Urothelium cell line (cell line): ENCODE data around the gene BET1.

Source experiments
- DNase-seq: peaks from one replicate; pipeline ENCODE4 v3.0.0; 2011; ENCODE audit warnings: low spot score, mixed read lengths
- FAIRE-seq: peaks from 2 replicates; lab custom pipeline; 2011; peaks lifted over from hg19 to GRCh38; lab: Jason Lieb, UNC

Gene BET1

DNA sequence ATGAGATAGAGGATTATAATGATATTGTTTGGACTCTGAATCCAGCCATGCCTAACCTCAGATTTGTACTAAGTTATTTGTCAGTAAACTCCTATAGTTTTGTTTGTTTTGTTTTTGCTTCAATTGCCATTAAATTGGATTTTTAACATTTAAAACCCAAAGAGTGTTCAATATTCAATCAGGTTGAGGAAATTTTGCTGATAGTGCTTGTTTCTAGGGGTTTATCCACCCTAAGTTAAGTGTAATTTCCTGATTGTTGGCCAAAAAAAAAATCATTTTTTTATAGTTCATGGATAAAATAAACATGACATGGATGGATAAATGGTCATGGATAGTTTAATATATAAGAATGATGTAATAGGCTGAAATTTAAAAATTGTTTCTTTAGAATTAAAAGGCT is 11.4 kb upstream of the BET1 start:
- DNase-seq (no peak), FAIRE-seq (no peak)

GRCh38 chr7:94012746-94013145 is 8.6 kb upstream of the BET1 start:
- FAIRE-seq, result no peak
- DNase-seq, result no peak

GRCh38 chr7:94011714-94012353 is 7.7 kb upstream of the BET1 start:
- no peak for DNase-seq
- no peak for FAIRE-seq

DNA sequence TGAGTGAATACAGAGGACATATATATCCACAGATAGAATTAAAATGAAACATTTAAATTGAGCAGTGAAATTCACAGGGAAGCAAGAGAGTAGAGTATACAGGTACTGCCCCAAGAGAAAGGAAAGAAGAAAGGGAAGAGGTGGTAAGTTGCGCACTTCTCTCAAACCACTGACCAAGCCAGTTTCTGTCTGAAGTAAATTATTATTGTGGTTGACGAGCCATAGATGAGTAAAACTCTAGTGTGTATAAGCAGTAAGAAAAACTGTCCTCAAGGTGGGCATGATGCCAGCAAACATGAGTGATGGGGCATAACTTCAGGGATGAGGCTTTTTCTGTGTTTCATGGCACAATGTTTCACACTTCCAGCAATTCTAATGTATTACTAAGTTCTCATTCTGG is 4.4 kb upstream of the BET1 start:
- DNase-seq (no peak), FAIRE-seq (peak; percentile 20)

DNA sequence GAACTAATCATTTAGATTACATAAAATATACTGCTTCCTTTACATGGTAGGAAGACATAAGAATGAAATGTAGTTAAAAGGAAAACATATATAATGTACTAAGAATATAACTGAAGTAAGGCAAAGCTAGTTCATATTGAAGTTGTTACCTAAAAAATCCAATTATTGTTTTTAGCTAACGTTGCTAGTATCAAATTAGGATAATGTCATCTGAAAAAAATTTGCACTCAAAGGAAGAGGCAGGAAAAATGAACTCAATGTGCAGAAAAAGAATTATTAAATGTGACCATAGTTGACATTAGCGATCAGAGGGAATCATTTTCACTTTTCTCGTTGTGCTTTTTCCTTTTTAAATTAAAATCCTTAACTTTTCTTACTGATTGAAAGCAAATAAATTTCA is 1.6 kb upstream of the BET1 start:
- FAIRE-seq, result no peak
- no peak for DNase-seq

DNA sequence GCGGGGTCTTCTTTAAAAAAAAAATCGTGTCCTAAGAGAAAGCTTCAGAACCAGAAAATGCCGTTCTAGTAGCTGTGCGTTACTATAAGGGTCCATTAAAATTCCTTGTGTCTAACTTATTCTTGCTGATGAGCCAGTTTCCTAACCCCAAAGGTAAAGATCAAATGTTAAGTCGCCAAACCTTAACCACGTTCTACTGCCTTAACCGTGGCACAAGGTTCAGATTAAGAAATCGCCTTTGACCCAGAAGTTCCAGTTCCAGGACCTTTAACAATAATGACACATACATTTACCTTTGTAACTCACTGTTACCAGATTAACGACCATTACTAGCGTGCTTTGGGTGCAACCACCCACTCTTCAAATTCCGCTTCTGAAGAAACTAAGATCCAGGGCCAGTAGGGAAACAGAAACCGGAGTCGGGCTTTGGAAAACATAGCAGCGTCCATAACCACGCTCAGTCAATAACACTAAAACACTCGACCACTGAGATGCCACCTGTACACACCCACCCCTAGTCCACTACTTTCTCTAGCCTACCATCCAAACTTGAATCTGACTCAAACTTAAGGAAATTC is 620 bp downstream of the BET1 start:
- FAIRE-seq, result no peak
- DNase-seq, result peak; percentile 38

DNA sequence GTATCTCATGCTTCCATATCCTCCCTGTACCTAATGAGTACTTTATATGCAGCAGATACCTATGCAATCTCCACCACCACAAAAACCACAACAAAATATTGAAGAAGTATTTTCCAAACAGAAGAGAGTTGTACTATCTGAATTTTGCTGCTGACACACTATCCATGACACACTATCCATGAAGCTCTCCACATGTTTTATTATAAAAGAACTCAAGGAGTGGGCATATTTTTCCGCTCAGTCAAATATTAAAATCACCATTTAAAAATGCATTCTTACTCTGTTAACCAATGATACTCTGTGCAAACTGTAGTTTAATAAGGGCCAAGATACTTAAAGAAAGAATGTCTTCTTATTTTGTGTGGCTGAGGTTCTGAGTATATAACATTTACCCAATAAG is 2.8 kb downstream of the BET1 start:
- FAIRE-seq (no peak), DNase-seq (no peak)

DNA sequence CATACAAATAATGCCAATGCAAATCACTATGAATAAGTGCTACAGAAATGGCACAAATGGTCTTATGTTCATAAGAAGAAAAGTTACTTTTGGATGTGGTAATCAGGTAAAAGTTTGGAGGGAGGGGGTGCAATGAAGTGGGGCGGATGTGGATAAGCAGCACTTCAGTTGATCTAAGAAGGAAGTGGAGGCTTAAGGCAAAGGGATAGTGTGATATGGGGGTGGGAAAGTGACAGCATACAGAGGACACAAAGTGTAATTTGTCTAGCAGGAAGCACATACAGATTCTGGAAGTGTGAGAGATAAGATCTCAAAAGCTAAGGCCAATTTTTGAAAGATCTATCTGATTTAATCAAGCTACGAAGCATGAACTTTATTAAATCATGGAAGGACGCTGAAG is 6.3 kb downstream of the BET1 start:
- DNase-seq, result no peak
- FAIRE-seq, result no peak

- DNase-seq, result no peak
- peak; percentile 94 for FAIRE-seq
Observed at GRCh38 chr7:93992421-93993110, 11.6 kb downstream of the BET1 start.

DNA sequence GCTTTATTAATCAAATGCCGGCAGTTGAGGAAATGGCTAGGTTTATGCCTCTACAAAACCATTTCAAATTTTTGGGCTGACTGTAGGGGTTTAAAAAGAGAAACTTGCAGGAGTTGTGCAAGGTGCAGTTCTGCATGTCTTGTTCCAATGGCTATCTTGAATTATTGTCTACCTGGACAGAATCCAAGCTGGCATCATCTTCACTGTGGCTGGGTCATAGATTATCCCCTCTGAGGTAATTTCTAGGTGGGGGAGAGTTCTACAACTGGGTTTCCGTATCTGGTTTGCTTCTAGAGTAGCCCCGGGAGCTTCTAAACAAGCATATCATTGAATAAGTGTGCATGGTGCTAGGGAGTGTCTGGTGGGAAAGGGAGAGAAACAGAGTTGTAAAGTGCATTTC is 16.9 kb downstream of the BET1 start:
- DNase-seq, result no peak
- FAIRE-seq, result no peak

DNA sequence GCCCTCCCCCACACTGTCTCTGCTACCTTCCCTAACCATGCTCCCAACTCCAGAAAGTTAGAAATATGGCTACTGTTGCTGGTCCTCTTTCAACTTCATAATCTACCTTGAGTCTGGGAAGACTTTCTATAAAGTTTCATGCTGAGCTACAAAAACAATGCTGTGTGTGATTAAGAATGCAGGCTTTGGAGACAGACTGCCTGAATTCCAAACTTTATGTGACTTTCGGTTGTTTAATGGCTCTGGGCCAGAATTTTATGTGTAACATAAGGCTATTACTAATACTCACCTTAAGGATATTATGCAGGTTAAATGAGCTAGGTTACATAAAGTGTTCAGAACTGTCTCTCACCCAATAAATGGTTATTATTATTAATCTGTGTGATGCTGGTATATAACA is 19.1 kb downstream of the BET1 start:
- FAIRE-seq (no peak), DNase-seq (no peak)

- no peak for FAIRE-seq
- no peak for DNase-seq
Observed at GRCh38 chr7:93984024-93984423, 20.1 kb downstream of the BET1 start.

GRCh38 chr7:93981480-93981874 is 22.7 kb downstream of the BET1 start:
- DNase-seq, result no peak

GRCh38 chr7:93980744-93981479 is 23.2 kb downstream of the BET1 start:
- DNase-seq, result no peak
- no peak for FAIRE-seq

More at GRCh38 chr7:93981480-93981874, 22.7 kb downstream of the BET1 start:
- FAIRE-seq, result no peak

GRCh38 chr7:93977211-93977950 is 26.8 kb downstream of the BET1 start:
- DNase-seq, result no peak
- FAIRE-seq, result no peak

GRCh38 chr7:93973134-93973533 is 31.0 kb downstream of the BET1 start:
- DNase-seq (no peak), FAIRE-seq (no peak)

DNA sequence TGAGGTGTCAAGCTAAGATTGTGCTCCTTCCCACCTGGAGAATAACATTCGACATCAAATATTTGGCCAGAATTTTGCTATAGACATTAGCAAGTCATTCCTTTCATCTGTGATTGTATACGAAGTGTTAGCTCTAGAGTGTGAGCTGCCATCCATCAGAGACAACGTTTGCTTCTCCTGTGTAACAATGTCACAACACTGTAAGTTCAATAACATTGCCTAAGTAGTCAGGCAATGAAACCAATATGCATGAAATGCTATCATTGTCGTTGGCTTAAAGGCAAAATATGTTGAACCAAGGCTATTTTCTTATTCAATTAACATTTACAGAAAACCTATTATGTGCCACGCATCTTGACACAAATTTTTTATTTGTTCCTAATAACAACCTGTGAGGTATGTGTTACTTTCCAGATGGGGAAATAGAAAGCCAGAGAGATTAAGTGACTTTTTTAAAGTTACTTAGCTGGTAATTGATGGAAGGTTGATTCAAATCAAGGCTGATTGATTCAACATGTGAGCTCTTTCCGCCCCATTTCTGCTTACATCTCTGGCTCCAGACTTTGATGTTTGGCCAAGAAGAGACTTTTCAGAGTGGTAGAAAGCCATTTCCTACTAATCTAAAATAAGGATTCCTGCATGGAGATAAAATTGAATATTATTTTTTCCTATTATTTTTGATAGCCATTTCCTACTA is 32.0 kb downstream of the BET1 start:
- FAIRE-seq (peak; percentile 40), DNase-seq (no peak)

- DNase-seq, result no peak
- FAIRE-seq, result no peak
Observed at GRCh38 chr7:93968911-93969620, 35.1 kb downstream of the BET1 start.

GRCh38 chr7:93964813-93965212 is 39.3 kb downstream of the BET1 start:
- FAIRE-seq (no peak), DNase-seq (no peak)

DNA sequence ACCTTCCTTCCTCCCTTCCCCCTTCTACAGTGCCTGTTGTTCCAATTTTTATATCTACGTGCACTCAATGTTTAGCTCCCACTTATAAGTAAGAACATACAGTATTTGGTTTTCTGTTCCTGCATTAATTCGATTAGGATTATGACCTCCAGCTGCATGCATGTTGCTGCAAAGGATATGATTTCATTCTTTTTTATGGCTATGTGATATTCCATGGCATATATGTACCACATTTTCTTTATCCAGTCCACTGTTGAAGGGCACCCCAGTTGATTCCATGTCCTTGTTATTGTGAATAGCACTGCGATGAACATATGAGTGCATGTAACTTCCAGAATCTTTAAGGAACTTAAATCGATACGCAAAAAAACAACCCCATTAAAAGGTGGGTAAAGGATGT is 39.9 kb downstream of the BET1 start:
- no peak for FAIRE-seq

More for the DNA sequence above, 39.9 kb downstream of the BET1 start:
- no peak for DNase-seq
